Esophagus (tissue), 2 donors: ENCODE measurements around the gene BMP10. TPM values are rescaled to one million over a fixed set of nuclear protein-coding genes. Genes with fewer than 3 reads are reported as not detected.

Source experiments
- H3K27ac ChIP-seq, 2 donors: one replicate each; pipeline ENCODE4 v1.5.1; 2013; ENCODE audit warnings: low read depth in 2 of 2, mild to moderate bottlenecking in 2 of 2, inconsistent platforms in 1 of 2, low read length in 1 of 2, moderate library complexity in 1 of 2
- H3K27me3 ChIP-seq, 2 donors: one replicate each; pipeline ENCODE4 v1.6.1; 2013; ENCODE audit warnings: low read length in 2 of 2, control low read depth in 1 of 2, mild to moderate bottlenecking in 1 of 2; ENCODE audit not compliant: insufficient read depth in 2 of 2, control insufficient read depth in 1 of 2
- H3K36me3 ChIP-seq, 2 donors: one replicate each; pipeline ENCODE4 v1.6.1; 2013; ENCODE audit warnings: low read length in 1 of 2; ENCODE audit not compliant: control insufficient read depth in 2 of 2, insufficient read depth in 2 of 2
- H3K4me1 ChIP-seq, 2 donors: one replicate each; pipeline ENCODE4 v1.6.1; 2013; ENCODE audit warnings: low read length in 1 of 2; ENCODE audit not compliant: control insufficient read depth in 2 of 2, insufficient read depth in 2 of 2
- H3K4me3 ChIP-seq, 2 donors: one replicate each; pipeline ENCODE4 v1.5.1; 2013; ENCODE audit warnings: low read length in 2 of 2, mild to moderate bottlenecking in 2 of 2, low read depth in 1 of 2, moderate library complexity in 1 of 2
- H3K9me3 ChIP-seq, 2 donors: one replicate each; pipeline ENCODE4 v1.6.1; 2013; ENCODE audit warnings: mild to moderate bottlenecking in 2 of 2, low read depth in 1 of 2, low read length in 1 of 2, moderate library complexity in 1 of 2; ENCODE audit not compliant: control insufficient read depth in 2 of 2, insufficient read depth in 1 of 2
- WGBS, 2 donors: extraction: QIAGEN DNeasy Blood & Tissue Kit; methylation state at CpG; one replicate each; pipeline ENCODE4 v1.1.7; 2013; 5-methylcytosine and 5-hydroxymethylcytosine counted together
- polyA plus RNA-seq, 2 donors: library from polyadenylated mRNA; stranded (reverse); fragments of 200-250 nt; gene quantifications; one replicate each; pipeline ENCODE4 v1.2.3, GENCODE V29; 2013
- donor health status: healthy with polysubstance abuse.
- donor health status: Bipolar disorder and iron deficiency.

Gene BMP10
- polyA plus RNA-seq, 2 donors = not detected

- 92 to 95% methylated on average over 1 of the region's 1 CpG for WGBS, 2 donors
- Histone ChIP-seq H3K36me3 (no peaks in the 10 kb centered on the region), H3K27ac (no peak overlapping the region), H3K4me3 (no peak overlapping the region), H3K9me3 (no peaks in the 10 kb centered on the region), H3K27me3 (no peaks in the 10 kb centered on the region), H3K4me1 (peaks cover 3 to 5% of the 10 kb centered on the region in 2 donors)
These were observed 40.5 kb upstream of the BMP10 start for GRCh38 chr2:68911709-68912108.

- Histone ChIP-seq H3K27ac (no peak overlapping the region), H3K27me3 (no peaks in the 10 kb centered on the region), H3K9me3 (no peaks in the 10 kb centered on the region), H3K4me3 (no peak overlapping the region), H3K36me3 (no peaks in the 10 kb centered on the region), H3K4me1 (peaks cover 3 to 5% of the 10 kb centered on the region in 2 donors)
- 60 to 64% methylated on average over 4 of the region's 4 CpGs for WGBS, 2 donors
These were observed 40.0 kb upstream of the BMP10 start for GRCh38 chr2:68911246-68911645.

- H3K4me1 ChIP-seq = peaks cover 3 to 5% of the 10 kb centered on the region in 2 donors
- no peak overlapping the region for H3K27ac ChIP-seq
- H3K9me3 ChIP-seq = no peaks in the 10 kb centered on the region
- no peaks in the 10 kb centered on the region for H3K36me3 ChIP-seq
- 71 to 73% methylated on average over 3 of the region's 3 CpGs for WGBS, 2 donors
- no peak overlapping the region for H3K4me3 ChIP-seq
- no peaks in the 10 kb centered on the region for H3K27me3 ChIP-seq
These were observed 38.8 kb upstream of the BMP10 start for GRCh38 chr2:68909793-68910674.

DNA sequence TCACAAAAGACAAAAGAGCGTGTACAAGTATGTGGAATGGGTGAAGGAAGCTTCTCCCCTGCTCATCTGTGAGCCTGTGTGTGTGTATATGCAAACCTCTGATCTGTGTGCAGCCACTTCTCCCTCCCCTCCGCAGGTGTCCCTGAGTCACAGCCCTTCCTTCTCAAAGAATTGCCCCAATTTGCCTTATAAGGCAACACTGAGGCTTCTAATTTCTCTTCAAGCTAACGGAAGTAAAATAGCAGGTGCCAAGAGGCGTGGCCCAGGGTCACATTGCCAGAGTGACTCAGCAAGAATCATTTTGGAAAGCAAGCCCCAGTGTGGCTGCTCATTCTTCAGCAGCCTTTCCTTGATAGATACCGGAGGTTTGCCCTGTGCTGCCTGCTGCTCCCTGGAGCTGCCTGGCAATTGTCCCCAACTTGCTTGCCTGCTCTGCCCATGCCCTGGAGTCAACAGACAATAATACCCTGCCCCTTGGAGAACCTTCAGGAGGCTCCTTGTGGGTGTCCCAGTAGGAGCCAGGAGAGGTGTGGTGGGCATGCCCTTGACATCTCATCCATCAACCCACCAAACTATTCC lies 37.3 kb upstream of the BMP10 start:
- no peaks in the 10 kb centered on the region for H3K9me3 ChIP-seq
- no peaks in the 10 kb centered on the region for H3K27me3 ChIP-seq

GRCh38 chr2:68907920-68908253 lies 36.7 kb upstream of the BMP10 start:
- Histone ChIP-seq H3K4me1 (peaks cover 3 to 5% of the 10 kb centered on the region in 2 donors), H3K27ac (peak overlapping the region; percentile 0 to 59), H3K27me3 (no peaks in the 10 kb centered on the region), H3K9me3 (no peaks in the 10 kb centered on the region), H3K4me3 (no peak overlapping the region), H3K36me3 (no peaks in the 10 kb centered on the region)
- 58 to 84% methylated on average over 4 of the region's 4 CpGs for WGBS, 2 donors

More for the DNA sequence above, 37.3 kb upstream of the BMP10 start:
- Histone ChIP-seq H3K36me3 (no peaks in the 10 kb centered on the region), H3K4me1 (peaks cover 3 to 5% of the 10 kb centered on the region in 2 donors), H3K4me3 (no peak overlapping the region), H3K27ac (peak overlapping the region; percentile 68 to 76)
- 19 to 22% methylated on average over 5 of the region's 5 CpGs for WGBS, 2 donors

DNA sequence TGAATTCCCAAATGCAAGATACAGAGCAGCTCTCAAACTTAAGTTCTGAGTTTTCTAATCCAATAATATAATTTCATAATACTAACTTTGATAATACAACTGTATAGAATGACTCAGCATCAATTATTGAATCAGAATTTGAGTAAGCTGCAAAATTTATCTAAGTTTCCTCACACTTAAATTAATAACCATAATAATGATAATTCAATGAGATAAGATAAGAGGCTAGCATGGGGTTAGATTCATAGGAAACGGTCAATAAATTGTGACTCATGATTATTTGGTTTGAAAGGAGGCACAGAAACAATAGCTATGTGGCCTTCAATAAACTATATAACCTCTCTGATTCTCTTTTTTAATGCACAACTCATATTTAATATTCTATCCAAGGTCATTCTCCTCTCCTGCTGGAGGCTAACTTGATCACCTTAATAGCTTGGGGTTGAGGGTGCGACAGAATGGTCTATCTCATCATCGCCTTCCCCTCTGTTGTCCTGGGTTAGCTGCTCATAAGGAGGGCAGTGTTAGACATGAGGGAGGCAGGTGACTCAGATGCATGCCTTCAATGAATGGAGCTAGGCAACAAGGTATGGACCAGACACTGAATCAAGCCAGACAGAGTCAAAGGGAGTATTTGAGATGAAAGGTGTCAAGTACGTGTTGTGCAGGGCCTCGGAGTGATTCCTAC lies 36.2 kb upstream of the BMP10 start:
- H3K4me1 ChIP-seq = peaks cover 3 to 5% of the 10 kb centered on the region in 2 donors
- H3K36me3 ChIP-seq = no peaks in the 10 kb centered on the region
- H3K4me3 ChIP-seq = no peak overlapping the region
- H3K9me3 ChIP-seq = no peaks in the 10 kb centered on the region
- H3K27me3 ChIP-seq = no peaks in the 10 kb centered on the region
- peak overlapping the region; percentile 0 to 1 for H3K27ac ChIP-seq
- WGBS, 2 donors = 88 to 90% methylated on average over 5 of the region's 5 CpGs

DNA sequence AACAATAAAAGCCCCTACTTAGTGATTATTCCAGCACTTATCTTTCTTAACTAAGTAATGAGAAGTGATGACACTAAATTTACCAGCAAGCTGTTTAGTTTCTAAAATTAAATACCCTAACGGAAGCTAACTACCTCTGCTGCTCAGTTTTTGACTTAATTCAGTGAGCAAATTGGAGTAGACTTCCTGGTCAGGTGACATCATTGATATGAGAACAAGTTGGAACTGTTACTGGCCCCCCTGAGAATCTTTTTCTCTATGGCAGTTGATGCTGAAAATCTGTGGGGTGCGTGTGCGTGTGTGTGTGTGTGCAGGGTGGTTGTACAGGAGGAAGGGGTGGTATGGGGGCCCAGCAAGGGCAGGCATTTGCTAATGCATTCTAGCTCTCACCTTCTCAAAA lies 35.5 kb upstream of the BMP10 start:
- WGBS, 2 donors = 84 to 87% methylated on average over 3 of the region's 3 CpGs
- H3K4me3 ChIP-seq = no peak overlapping the region
- H3K27me3 ChIP-seq = no peaks in the 10 kb centered on the region
- no peaks in the 10 kb centered on the region for H3K9me3 ChIP-seq
- no peaks in the 10 kb centered on the region for H3K36me3 ChIP-seq
- no peak overlapping the region for H3K27ac ChIP-seq
- H3K4me1 ChIP-seq = peaks cover 3 to 5% of the 10 kb centered on the region in 2 donors

DNA sequence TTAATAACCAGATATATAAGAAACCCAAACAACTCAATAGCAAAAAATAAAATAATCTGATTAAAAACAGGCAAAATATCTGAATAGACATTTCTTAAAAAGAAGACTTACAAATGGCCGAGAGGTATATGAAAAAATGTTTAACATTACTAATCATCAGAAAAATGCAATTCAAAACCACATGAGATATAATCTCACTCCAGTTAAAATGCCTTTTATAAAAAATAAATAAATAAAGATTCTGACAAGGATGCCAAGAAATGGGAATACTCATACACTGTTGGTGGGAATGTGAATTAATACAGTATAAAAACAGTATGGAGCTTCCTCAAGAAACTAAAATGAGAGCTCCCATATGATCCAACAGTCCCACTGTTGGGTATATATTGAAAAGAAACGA lies 33.9 kb upstream of the BMP10 start:
- no peak overlapping the region for H3K27ac ChIP-seq
- H3K27me3 ChIP-seq = no peaks in the 10 kb centered on the region
- peaks cover 3 to 5% of the 10 kb centered on the region in 2 donors for H3K4me1 ChIP-seq
- peaks cover 0 to 4% of the 10 kb centered on the region in 2 donors for H3K9me3 ChIP-seq
- H3K36me3 ChIP-seq = no peaks in the 10 kb centered on the region
- 88 to 89% methylated on average over 2 of the region's 2 CpGs for WGBS, 2 donors
- H3K4me3 ChIP-seq = no peak overlapping the region

- H3K36me3 ChIP-seq = no peaks in the 10 kb centered on the region
- 93 to 97% methylated on average over 1 of the region's 1 CpG for WGBS, 2 donors
- no peaks in the 10 kb centered on the region for H3K4me1 ChIP-seq
- H3K9me3 ChIP-seq = peaks cover 0 to 4% of the 10 kb centered on the region in 2 donors
- H3K27ac ChIP-seq = no peak overlapping the region
- no peaks in the 10 kb centered on the region for H3K27me3 ChIP-seq
- H3K4me3 ChIP-seq = no peak overlapping the region
These were observed 30.4 kb upstream of the BMP10 start for GRCh38 chr2:68901561-68901960.
